Liver (tissue), 9 donors: ENCODE data around the gene SARM1. TPM values are rescaled to one million over a fixed set of nuclear protein-coding genes. Genes with fewer than 3 reads are reported as not detected.

Experiments used
- DNase-seq: peaks from one replicate; pipeline ENCODE4 v3.0.0-alpha.2; 2017; ENCODE audit warnings: low spot score
- H3K27ac ChIP-seq, 2 donors: one replicate each; pipeline ENCODE4 v1.7.0; 2013; ENCODE audit warnings: inconsistent platforms in 2 of 2, low read length in 2 of 2, control low read depth in 1 of 2, low read depth in 1 of 2, mild to moderate bottlenecking in 1 of 2
- H3K27me3 ChIP-seq, 4 donors: one replicate each; pipeline versions ENCODE4 v1.6.1 to v1.7.0; 2013; ENCODE audit warnings: low read length in 3 of 4, inconsistent platforms in 1 of 4, mild to moderate bottlenecking in 1 of 4, moderate library complexity in 1 of 4; ENCODE audit not compliant: control insufficient read depth in 4 of 4, insufficient read depth in 4 of 4
- H3K36me3 ChIP-seq, 4 donors: one replicate each; pipeline versions ENCODE4 v1.6.1 to v1.7.0; 2013; ENCODE audit warnings: low read length in 3 of 4, mild to moderate bottlenecking in 3 of 4, low read depth in 1 of 4, moderate library complexity in 1 of 4; ENCODE audit not compliant: control insufficient read depth in 4 of 4, insufficient read depth in 3 of 4
- H3K4me1 ChIP-seq, 4 donors: one replicate each; pipeline versions ENCODE4 v1.6.1 to v1.7.0; 2013; ENCODE audit warnings: low read length in 3 of 4, mild to moderate bottlenecking in 3 of 4, moderate library complexity in 1 of 4; ENCODE audit not compliant: control insufficient read depth in 4 of 4, insufficient read depth in 4 of 4
- H3K4me3 ChIP-seq, 3 donors: one replicate each; pipeline versions ENCODE4 v1.6.1 to v1.7.0; 2013; ENCODE audit warnings: low read length in 3 of 3, control low read depth in 1 of 3, low read depth in 1 of 3, mild to moderate bottlenecking in 1 of 3
- H3K9ac ChIP-seq, 2 donors: one replicate each; pipeline ENCODE4 v1.7.0; 2013; ENCODE audit warnings: low read length in 2 of 2, mild to moderate bottlenecking in 2 of 2, moderate library complexity in 2 of 2, control low read depth in 1 of 2, low read depth in 1 of 2
- H3K9me3 ChIP-seq, 4 donors: one replicate each; pipeline versions ENCODE4 v1.6.1 to v1.7.0; 2013; ENCODE audit warnings: low read length in 3 of 4; ENCODE audit not compliant: control insufficient read depth in 4 of 4
- CTCF ChIP-seq: fragments of 150-350 bp; IDR thresholded peaks from 2 replicates; pipeline ENCODE4 v1.5.1; 2017; ENCODE audit warnings: improper control_type of control experiment, low read depth, low read length; ENCODE audit not compliant: missing input control
- EGR1 ChIP-seq, 2 donors: IDR thresholded peaks; 2 replicates each; pipeline ENCODE4 v1.6.1; 2016 to 2018; ENCODE audit warnings: antibody characterized with exemption in 2 of 2, low read depth in 2 of 2
- FOXA1 ChIP-seq: IDR thresholded peaks from 2 replicates; pipeline ENCODE4 v1.6.1; 2016; ENCODE audit warnings: antibody characterized with exemption
- GABPA ChIP-seq, 2 donors: IDR thresholded peaks in 1 of 2; conservative IDR thresholded peaks in 1 of 2; 2 replicates each; pipeline ENCODE4 v1.6.1; 2016; ENCODE audit warnings: antibody characterized with exemption in 2 of 2, mild to moderate bottlenecking in 1 of 2, moderate library complexity in 1 of 2
- HNF4A ChIP-seq, 2 donors: conservative IDR thresholded peaks; 2 replicates each; pipeline ENCODE4 v1.6.1; 2016; ENCODE audit warnings: antibody characterized with exemption in 2 of 2, mild to moderate bottlenecking in 2 of 2
- HNF4G ChIP-seq: IDR thresholded peaks from 2 replicates; pipeline ENCODE4 v1.6.1; 2016; ENCODE audit warnings: antibody characterized with exemption
- MAX ChIP-seq: IDR thresholded peaks from 2 replicates; pipeline ENCODE4 v1.6.1; 2016; ENCODE audit warnings: antibody characterized with exemption
- RAD21 ChIP-seq, 2 donors: IDR thresholded peaks; 2 replicates each; pipeline ENCODE4 v1.6.1; 2016; ENCODE audit warnings: antibody characterized with exemption in 2 of 2, mild to moderate bottlenecking in 2 of 2
- REST ChIP-seq: IDR thresholded peaks from 2 replicates; pipeline ENCODE4 v1.6.1; 2016; ENCODE audit warnings: antibody characterized with exemption, mild to moderate bottlenecking
- RXRA ChIP-seq, 2 donors: IDR thresholded peaks; 2 replicates each; pipeline ENCODE4 v1.6.1; 2017 to 2018; ENCODE audit warnings: antibody characterized with exemption in 2 of 2, mild to moderate bottlenecking in 1 of 2
- SP1 ChIP-seq: IDR thresholded peaks from 2 replicates; pipeline ENCODE4 v1.6.1; 2018; ENCODE audit warnings: antibody characterized with exemption, mild to moderate bottlenecking
- TAF1 ChIP-seq: conservative IDR thresholded peaks from 2 replicates; pipeline ENCODE4 v1.6.1; 2016; ENCODE audit warnings: antibody characterized with exemption, mild to moderate bottlenecking
- YY1 ChIP-seq: IDR thresholded peaks from 2 replicates; pipeline ENCODE4 v1.6.1; 2016; ENCODE audit warnings: antibody characterized with exemption, mild to moderate bottlenecking
- WGBS: extraction: QIAGEN DNeasy Blood & Tissue Kit; methylation state at CpG from one replicate; pipeline ENCODE4 v1.1.7; 2013; 5-methylcytosine and 5-hydroxymethylcytosine counted together
- polyA plus RNA-seq, 2 donors: library from polyadenylated mRNA; stranded (reverse) in 1 of 2; unstranded in 1 of 2; fragments of 200-250 nt in 1 of 2; fragments of >200 nt in 1 of 2; fragmentation: Nextera tagmentation in 1 of 2; extraction: Ambion mirVana in 1 of 2; gene quantifications; one replicate each; pipeline versions ENCODE4 v1.2.1 to v1.2.3, GENCODE V29; 2013 to 2015
- total RNA-seq, 2 donors: library from RNA; depleted of rRNA; stranded (reverse); fragments of >200 nt; gene quantifications; one replicate each; pipeline ENCODE4 v1.2.3, GENCODE V29; 2014
- donor health status: healthy.
- donor health status: healthy.
- donor health status: healthy.
- donor health status: healthy.
- donor health status: healthy.

The SARM1 gene
- 1 to 10 TPM; 4.9 to 5.4 TPM for total RNA-seq
- polyA plus RNA-seq, result 1 to 10 TPM; 2.4 to 5.4 TPM

GRCh38 chr17:28371245-28372202 is at the start of gene SARM1:
TSS of gene SARM1 (plus strand) at chr17:28371694. CDS start at chr17:28372033, 339 bp downstream.
- Histone ChIP-seq H3K9me3 (no peaks in the 10 kb centered on the region), H3K9ac (peak within 1 kb of the TSS; percentile 26 to 43), H3K27me3 (no peaks in the 10 kb centered on the region), H3K4me3 (peak within 1 kb of the TSS in 2 of 3 donors; percentile 35 to 60), H3K4me1 (peaks cover 4 to 45% (median 27%) of the 10 kb centered on the region in 4 donors), H3K36me3 (peaks cover 3 to 12% (median 8%) of the 10 kb centered on the region in 4 donors), H3K27ac (peak within 1 kb of the TSS; percentile 62 to 75)
- TF ChIP-seq EGR1 (IDR thresholded peaks at IDR 0.05; ENCODE audit: low read depth in 2 of 2) (peak; percentile 45 to 60), GABPA (IDR thresholded peaks at IDR 0.05 in 1 of 2, conservative IDR thresholded peaks at IDR 0.05 in 1 of 2) (peak in 1 of 2 donors; percentile 10), TAF1 (no peak), REST (peak; percentile 57), RXRA (IDR thresholded peaks at IDR 0.05) (peak in 1 of 2 donors; percentile 31), SP1 (peak; percentile 54), HNF4G (no peak)
- WGBS, result 9% methylated on average over 80 of the region's 80 CpGs
- peak; percentile 82 for DNase-seq

- H3K27ac ChIP-seq, result peak overlapping the region; percentile 39 to 53
- H3K9me3 ChIP-seq, result no peaks in the 10 kb centered on the region
- no peak for DNase-seq
- H3K4me1 ChIP-seq, result peaks cover 6 to 50% (median 39%) of the 10 kb centered on the region in 4 donors
- H3K4me3 ChIP-seq, result peak overlapping the region in 2 of 3 donors; percentile 3 to 36
- H3K36me3 ChIP-seq, result peaks cover 0 to 25% (median 8%) of the 10 kb centered on the region in 4 donors
- no peak for TF ChIP-seq MAX
- TF ChIP-seq RAD21 (IDR thresholded peaks at IDR 0.05), result peak in 1 of 2 donors; percentile 5
- TF ChIP-seq YY1, result peak; percentile 13
- TF ChIP-seq HNF4A (conservative IDR thresholded peaks at IDR 0.05), result peak in 1 of 2 donors; percentile 9
- TF ChIP-seq RXRA (IDR thresholded peaks at IDR 0.05), result peak in 1 of 2 donors; percentile 37
- peak; percentile 14 for TF ChIP-seq SP1
- no peak for TF ChIP-seq FOXA1
- TF ChIP-seq CTCF, result no peak
- TF ChIP-seq EGR1 (IDR thresholded peaks at IDR 0.05; ENCODE audit: low read depth in 2 of 2), result peak in 1 of 2 donors; percentile 32
- H3K27me3 ChIP-seq, result no peaks in the 10 kb centered on the region
- H3K9ac ChIP-seq, result no peak overlapping the region
- WGBS, result 30% methylated on average over 5 of the region's 5 CpGs
Measured at GRCh38 chr17:28324267-28324745, 47.2 kb upstream of the SARM1 start.
